HCT116 (cell line): ENCODE results near the gene SLC15A2. TPM values are rescaled to one million over a fixed set of nuclear protein-coding genes. Genes with fewer than 3 reads are reported as not detected.

Experiments
- ATAC-seq: fragments of 200-7000 bp; cut with Tn5 transposase; 2 replicates; pipeline ENCODE4 v1.9.1; 2020; ENCODE audit warnings: mild to moderate bottlenecking, moderate library complexity
- BruUV-seq: library from RNA; stranded (reverse); fragments of 400-500 nt; replicated peaks from 2 replicates; lab custom pipeline; 2021; lab: Mats Ljungman, UMichigan
- CTCF ChIA-PET: fragments of 300-600 bp; sonication (Branson Sonifier 250); formaldehyde crosslinking; loops from one replicate; lab custom pipeline; 2021; ENCODE audit warnings: antibody characterized with exemption; lab: Charles Lee
- POLR2A ChIA-PET: fragments of 300-600, 350-600 bp; sonication (Branson Sonifier 250); formaldehyde crosslinking; loops from one replicate; lab custom pipeline; 2021; ENCODE audit warnings: antibody characterized with exemption; lab: Charles Lee
- RAD21 ChIA-PET, 2 experiments: fragments of 300-600 bp; sonication (Branson Sonifier 250); formaldehyde crosslinking; loops; one replicate each; lab custom pipeline; 2023; ENCODE audit warnings: low total read pairs in 2 of 2; ENCODE audit not compliant: uncharacterized antibody in 2 of 2, unreplicated experiment in 2 of 2, low non-redundant PET in 1 of 2; lab: Charles Lee
- DNase-seq: peaks from one replicate; pipeline ENCODE4 v3.0.0-alpha.2; 2010; ENCODE audit warnings: low read depth, low spot score
- H2AFZ ChIP-seq: fragments of 200-600 bp; shearing (Covaris generic), sonication (generic); 2 replicates; pipeline ENCODE4 v1.6.1; 2017; ENCODE audit warnings: low read depth, mixed run types, mixed read lengths, antibody characterized with exemption, low read length; ENCODE audit not compliant: poor library complexity, severe bottlenecking
- H3K27ac ChIP-seq: 2 replicates; pipeline ENCODE4 v1.5.1; 2012; ENCODE audit warnings: low read depth, low read length
- H3K27me3 ChIP-seq: fragments of 200-600 bp; sonication (generic); 2 replicates; pipeline ENCODE4 v1.6.1; 2016; ENCODE audit warnings: mixed run types, low read length, mixed read lengths; ENCODE audit not compliant: insufficient read depth
- H3K36me3 ChIP-seq, 2 experiments: fragments of 200-500 bp in 1 of 2; fragments of 200-600 bp in 1 of 2; sonication (Bioruptor generic) in 1 of 2; sonication (generic) in 1 of 2; 2 replicates each; pipeline versions ENCODE4 v1.5.1 to v1.6.1; 2014 to 2016; ENCODE audit warnings: low read length in 2 of 2, inconsistent platforms in 1 of 2, mixed read lengths in 1 of 2, mixed run types in 1 of 2; ENCODE audit not compliant: insufficient read depth in 2 of 2, control insufficient read depth in 1 of 2
- H3K4me1 ChIP-seq, 2 experiments: fragments of 200-600 bp in 1 of 2; sonication (generic) in 1 of 2; 2 replicates each; pipeline versions ENCODE4 v1.5.1 to v1.6.1; 2012 to 2017; ENCODE audit warnings: low read length in 2 of 2, inconsistent platforms in 1 of 2, mild to moderate bottlenecking in 1 of 2, mixed read lengths in 1 of 2, mixed run types in 1 of 2, moderate library complexity in 1 of 2; ENCODE audit not compliant: insufficient read depth in 2 of 2, control insufficient read depth in 1 of 2
- H3K4me2 ChIP-seq: fragments of 200-600 bp; sonication (generic); 2 replicates; pipeline ENCODE4 v1.6.1; 2017; ENCODE audit warnings: mixed run types, low read length, mixed read lengths
- H3K4me3 ChIP-seq, 2 experiments: fragments of 200-600 bp in 1 of 2; sonication (generic) in 1 of 2; replicated peaks in 1 of 2; 2 replicates each; pipeline ENCODE4 v1.5.1; 2011 to 2016; ENCODE audit warnings: low read length in 2 of 2, control low read depth in 1 of 2, low read depth in 1 of 2, mild to moderate bottlenecking in 1 of 2, mixed read lengths in 1 of 2, mixed run types in 1 of 2
- H3K79me2 ChIP-seq: fragments of 200-600 bp; sonication (generic); 2 replicates; pipeline ENCODE4 v1.6.1; 2017; ENCODE audit warnings: mild to moderate bottlenecking, mixed run types, low read length, moderate library complexity, mixed read lengths; ENCODE audit not compliant: insufficient read depth
- H3K9ac ChIP-seq: fragments of 200-600 bp; sonication (generic); 2 replicates; pipeline ENCODE4 v1.6.1; 2016; ENCODE audit warnings: low read length, mixed read lengths
- H3K9me2 ChIP-seq: fragments of 200-600 bp; sonication (generic), shearing (Covaris generic); 2 replicates; pipeline ENCODE4 v1.6.1; 2017; ENCODE audit warnings: mixed run types, mild to moderate bottlenecking, moderate library complexity; ENCODE audit not compliant: insufficient read depth
- H3K9me3 ChIP-seq, 2 experiments: fragments of 200-500 bp in 1 of 2; fragments of 200-600 bp in 1 of 2; sonication (Bioruptor generic) in 1 of 2; sonication (generic) in 1 of 2; 2 replicates each; pipeline ENCODE4 v1.6.1; 2014 to 2017; ENCODE audit warnings: low read length in 2 of 2, mixed read lengths in 2 of 2, inconsistent platforms in 1 of 2, low read depth in 1 of 2, mild to moderate bottlenecking in 1 of 2, mixed run types in 1 of 2, moderate library complexity in 1 of 2; ENCODE audit not compliant: control insufficient read depth in 1 of 2, insufficient read depth in 1 of 2
- H4K20me1 ChIP-seq: fragments of 200-600 bp; sonication (generic), shearing (Covaris generic); 2 replicates; pipeline ENCODE4 v1.6.1; 2017; ENCODE audit warnings: mixed run types, mild to moderate bottlenecking, moderate library complexity; ENCODE audit not compliant: insufficient read depth
- ATF3 ChIP-seq: IDR thresholded peaks from 2 replicates; pipeline ENCODE4 v1.6.1; 2012
- CBX3 ChIP-seq: IDR thresholded peaks from 2 replicates; pipeline ENCODE4 v1.6.1; 2012; ENCODE audit warnings: low read depth
- EGR1 ChIP-seq: IDR thresholded peaks from 2 replicates; pipeline ENCODE4 v1.6.1; 2012; ENCODE audit warnings: low read depth
- ELF1 ChIP-seq: IDR thresholded peaks from 2 replicates; pipeline ENCODE4 v1.6.1; 2012; ENCODE audit warnings: low read depth, borderline replicate concordance
- EZH2 ChIP-seq: fragments of 200-600 bp; sonication (generic); IDR thresholded peaks from 2 replicates; pipeline ENCODE4 v1.6.1; 2017; ENCODE audit warnings: antibody characterized with exemption, mixed run types
- EZH2phosphoT487 ChIP-seq: fragments of 200-600 bp; IDR thresholded peaks from 2 replicates; pipeline ENCODE4 v1.6.1; 2018; ENCODE audit warnings: antibody characterized with exemption, borderline replicate concordance
- FOSL1 ChIP-seq: IDR thresholded peaks from 2 replicates; pipeline ENCODE4 v1.6.1; 2012; ENCODE audit warnings: low read depth
- MAX ChIP-seq: IDR thresholded peaks from 2 replicates; pipeline ENCODE4 v1.6.1; 2012
- POLR2A ChIP-seq: IDR thresholded peaks from 2 replicates; pipeline ENCODE4 v1.7.0; 2011; ENCODE audit warnings: borderline replicate concordance; ENCODE audit not compliant: insufficient read depth, insufficient read length; ENCODE audit errors: extremely low read depth
- REST ChIP-seq: IDR thresholded peaks from 2 replicates; pipeline ENCODE4 v1.6.1; 2012; ENCODE audit warnings: low read depth
- SIN3A ChIP-seq: IDR thresholded peaks from 2 replicates; pipeline ENCODE4 v1.6.1; 2012; ENCODE audit warnings: low read depth
- SP1 ChIP-seq: IDR thresholded peaks from 2 replicates; pipeline ENCODE4 v1.6.1; 2012; ENCODE audit warnings: low read depth
- SRF ChIP-seq: IDR thresholded peaks from 2 replicates; pipeline ENCODE4 v1.6.1; 2012; ENCODE audit warnings: low read depth
- TCF7L2 ChIP-seq: IDR thresholded peaks from 2 replicates; pipeline ENCODE4 v1.7.0; 2011; ENCODE audit warnings: borderline replicate concordance, inconsistent platforms; ENCODE audit not compliant: insufficient read depth, insufficient read length; ENCODE audit errors: extremely low read depth
- YY1 ChIP-seq: IDR thresholded peaks from 2 replicates; pipeline ENCODE4 v1.6.1; 2011; ENCODE audit warnings: low read length, low read depth, moderate library complexity, mild to moderate bottlenecking; ENCODE audit not compliant: insufficient replicate concordance; ENCODE audit errors: extremely low read depth
- ZFX ChIP-seq: fragments of 450-650 bp; IDR thresholded peaks from 2 replicates; pipeline ENCODE4 v1.6.1; 2017
- ZNF274 ChIP-seq: fragments of 200-500 bp; sonication (Bioruptor generic); IDR thresholded peaks from 2 replicates; pipeline ENCODE4 v1.6.1; 2014; ENCODE audit warnings: mild to moderate bottlenecking, low read depth, low read length, inconsistent platforms
- intact Hi-C: fragments of 100-400 bp; cut with micrococcal nuclease; formaldehyde crosslinking; loops from 2 replicates; pipeline ENCODE4 v1.10.0; 2022
- total RNA-seq: library from RNA; stranded (reverse); gene quantifications from one replicate; pipeline ENCODE4 v1.2.1, GENCODE V29; 2021; ENCODE audit not compliant: unreplicated experiment
- TF ChIP-seq, protein P1 (sequence below), 3 experiments: fragments of 200-600 bp in 1 of 3; sonication (generic) in 1 of 3; IDR thresholded peaks in 2 of 3; conservative IDR thresholded peaks in 1 of 3; 2 replicates each; pipeline ENCODE4 v1.5.1; 2012 to 2017; ENCODE audit warnings: low read depth in 2 of 3, low read length in 2 of 3, antibody characterized with exemption in 1 of 3, borderline replicate concordance in 1 of 3, control low read depth in 1 of 3, mild to moderate bottlenecking in 1 of 3, mixed read lengths in 1 of 3, mixed run types in 1 of 3, moderate library complexity in 1 of 3; ENCODE audit not compliant: insufficient read depth in 1 of 3

SLC15A2 gene
- total RNA-seq, 1 experiment from 2014 or later = 0.96 TPM

GRCh38 chr3:121897296-121897695 is 3.1 kb downstream of the SLC15A2 start:
- Histone ChIP-seq H3K79me2 (no peaks in the 10 kb centered on the region), H3K27me3 (no peaks in the 10 kb centered on the region), H4K20me1 (no peaks in the 10 kb centered on the region), H3K4me2 (no peak overlapping the region), H3K27ac (no peak overlapping the region), H2AFZ (no peak overlapping the region), H3K9ac (no peak overlapping the region), H3K36me3 (no peaks in the 10 kb centered on the region), H3K9me3 (no peaks in the 10 kb centered on the region), H3K4me3 (no peak overlapping the region), H3K4me1 (no peaks in the 10 kb centered on the region), H3K9me2 (no peaks in the 10 kb centered on the region)
- ChIA-PET CTCF (no interaction called here), RAD21 (no interaction called here), POLR2A (no interaction called here)
- ATAC-seq = no peak
- no peak for DNase-seq
- no TSS peak for BruUV-seq
- intact Hi-C loops = no loop called here
- TF ChIP-seq CBX3 = no peak
- TF ChIP-seq YY1 = no peak
- TF ChIP-seq, protein P1, sequence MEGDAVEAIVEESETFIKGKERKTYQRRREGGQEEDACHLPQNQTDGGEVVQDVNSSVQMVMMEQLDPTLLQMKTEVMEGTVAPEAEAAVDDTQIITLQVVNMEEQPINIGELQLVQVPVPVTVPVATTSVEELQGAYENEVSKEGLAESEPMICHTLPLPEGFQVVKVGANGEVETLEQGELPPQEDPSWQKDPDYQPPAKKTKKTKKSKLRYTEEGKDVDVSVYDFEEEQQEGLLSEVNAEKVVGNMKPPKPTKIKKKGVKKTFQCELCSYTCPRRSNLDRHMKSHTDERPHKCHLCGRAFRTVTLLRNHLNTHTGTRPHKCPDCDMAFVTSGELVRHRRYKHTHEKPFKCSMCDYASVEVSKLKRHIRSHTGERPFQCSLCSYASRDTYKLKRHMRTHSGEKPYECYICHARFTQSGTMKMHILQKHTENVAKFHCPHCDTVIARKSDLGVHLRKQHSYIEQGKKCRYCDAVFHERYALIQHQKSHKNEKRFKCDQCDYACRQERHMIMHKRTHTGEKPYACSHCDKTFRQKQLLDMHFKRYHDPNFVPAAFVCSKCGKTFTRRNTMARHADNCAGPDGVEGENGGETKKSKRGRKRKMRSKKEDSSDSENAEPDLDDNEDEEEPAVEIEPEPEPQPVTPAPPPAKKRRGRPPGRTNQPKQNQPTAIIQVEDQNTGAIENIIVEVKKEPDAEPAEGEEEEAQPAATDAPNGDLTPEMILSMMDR (IDR thresholded peaks at IDR 0.05 in 2 of 3, conservative IDR thresholded peaks at IDR 0.05 in 1 of 3; ENCODE audit: borderline replicate concordance in 1 of 3, insufficient read depth in 1 of 3, low read depth in 2 of 3, low read length in 2 of 3) = no peak
- no peak for TF ChIP-seq EZH2phosphoT487
- no peak for TF ChIP-seq ELF1
- TF ChIP-seq TCF7L2 = no peak
- no peak for TF ChIP-seq REST
- TF ChIP-seq EGR1 = no peak
- TF ChIP-seq EZH2 = no peak
- no peak for TF ChIP-seq SRF
- TF ChIP-seq ATF3 = no peak
- no peak for TF ChIP-seq SIN3A
- no peak for TF ChIP-seq FOSL1
- TF ChIP-seq ZFX = no peak
- TF ChIP-seq SP1 = no peak
- no peak for TF ChIP-seq MAX
- no peak for TF ChIP-seq ZNF274
- no peak for TF ChIP-seq POLR2A
